ELF-1 (cell line): ENCODE data around the gene TMEM94.
A peak's percentile ranks its signal among the peaks of the same experiment; 100 is the strongest.
"Not testable (repeated sequence)": the region's sequence is repeated elsewhere in the genome, so short reads cannot be mapped to it uniquely, and the experiment has no call there.

Experiments used
- DNase-seq: peaks from one replicate; pipeline ENCODE4 v3.0.0-alpha.2; 2016; ENCODE audit warnings: low read depth, low spot score

The TMEM94 gene

GRCh38 chr17:75476752-75477489 is 20.5 kb downstream of the TMEM94 start:
- no peak for DNase-seq

- DNase-seq: not testable (repeated sequence)
Observed at GRCh38 chr17:75477490-75477862, 21.0 kb downstream of the TMEM94 start.

- peak; percentile 22 for DNase-seq
Observed at GRCh38 chr17:75478508-75478907, 22.1 kb downstream of the TMEM94 start.

GRCh38 chr17:75480281-75480680 is 23.8 kb downstream of the TMEM94 start:
- DNase-seq: no peak

- DNase-seq: peak; percentile 33
Observed at GRCh38 chr17:75481194-75482068, 25.0 kb downstream of the TMEM94 start.

GRCh38 chr17:75482098-75482942 is 25.9 kb downstream of the TMEM94 start:
- DNase-seq: no peak

GRCh38 chr17:75485688-75486087 is 29.3 kb downstream of the TMEM94 start:
- DNase-seq: no peak

- no peak for DNase-seq
Observed at GRCh38 chr17:75486151-75486550, 29.7 kb downstream of the TMEM94 start.

GRCh38 chr17:75486951-75487350 is 30.5 kb downstream of the TMEM94 start:
- no peak for DNase-seq

GRCh38 chr17:75487351-75488070 is 31.1 kb downstream of the TMEM94 start:
- DNase-seq: no peak

- no peak for DNase-seq
Observed at GRCh38 chr17:75488693-75489510, 32.5 kb downstream of the TMEM94 start.

GRCh38 chr17:75489511-75489955 is 33.1 kb downstream of the TMEM94 start:
- no peak for DNase-seq

GRCh38 chr17:75490173-75490743 is 33.8 kb downstream of the TMEM94 start:
- no peak for DNase-seq

GRCh38 chr17:75490953-75491649 is 34.7 kb downstream of the TMEM94 start:
- DNase-seq: no peak

- DNase-seq: no peak
Observed at GRCh38 chr17:75491680-75492079, 35.2 kb downstream of the TMEM94 start.

GRCh38 chr17:75492555-75493168 is 36.2 kb downstream of the TMEM94 start:
- no peak for DNase-seq

GRCh38 chr17:75493476-75494129 is 37.2 kb downstream of the TMEM94 start:
- no peak for DNase-seq

- no peak for DNase-seq
Observed at GRCh38 chr17:75494326-75494877, 38.0 kb downstream of the TMEM94 start.
